NB4 (cell line): ENCODE measurements around the gene LGALS8.

Source experiments
- CTCF ChIP-seq: IDR thresholded peaks from one replicate; pipeline ENCODE4 v1.5.1; 2012; ENCODE audit warnings: low read depth, low read length
- MYC ChIP-seq: IDR thresholded peaks from 2 replicates; pipeline ENCODE4 v1.6.1; 2011; ENCODE audit warnings: low read depth, low read length
- POLR2A ChIP-seq: IDR thresholded peaks from 2 replicates; pipeline ENCODE4 v1.6.1; 2011; ENCODE audit warnings: mild to moderate bottlenecking; ENCODE audit not compliant: insufficient read length; ENCODE audit errors: extremely low read depth
- TF ChIP-seq, protein P1 (sequence below): IDR thresholded peaks from 2 replicates; pipeline ENCODE4 v1.6.1; 2011; ENCODE audit warnings: low read depth, low read length

DNA sequence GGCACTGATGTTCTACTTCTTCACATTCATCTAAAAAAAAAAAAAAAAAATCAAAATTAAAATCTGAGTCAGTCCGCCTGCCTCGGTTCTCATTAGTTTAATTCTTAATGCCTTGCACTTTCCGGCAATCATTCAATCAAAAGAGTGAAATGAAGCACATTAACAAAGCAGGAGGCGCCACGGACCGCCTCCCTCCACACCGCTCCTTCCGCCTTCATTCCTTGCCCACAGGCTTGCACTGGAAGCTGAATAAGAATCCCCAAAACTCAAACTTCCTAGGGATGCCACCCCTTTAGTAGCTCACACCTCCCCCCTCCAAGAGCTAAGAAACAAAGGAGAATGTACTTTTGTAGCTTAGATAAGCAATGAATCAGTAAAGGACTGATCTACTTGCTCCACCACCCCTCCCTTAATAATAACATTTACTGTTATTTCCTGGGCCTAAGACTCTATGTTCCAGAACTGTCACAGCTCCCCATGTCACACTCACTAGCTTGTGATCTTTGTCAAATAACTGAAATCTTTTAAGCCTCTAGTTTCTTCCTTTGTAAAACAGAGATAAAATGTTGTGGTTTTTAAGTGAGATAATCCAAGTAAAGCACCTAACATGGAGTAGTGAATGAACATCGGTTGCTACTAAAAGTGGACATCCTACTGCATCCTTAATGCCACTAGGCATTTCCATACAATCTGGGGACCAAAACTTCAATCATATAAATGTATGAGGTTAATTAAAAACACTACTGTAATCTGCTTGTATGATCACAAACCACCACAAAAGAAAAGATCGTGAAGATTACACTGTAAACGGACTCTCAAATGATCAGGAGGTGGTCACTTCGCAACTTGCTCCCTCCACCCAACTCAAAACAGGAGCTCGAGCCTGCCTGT lies 27.4 kb downstream of the LGALS8 start:
- TF ChIP-seq CTCF (no peak), MYC (no peak), POLR2A (no peak)
- TF ChIP-seq, protein P1, sequence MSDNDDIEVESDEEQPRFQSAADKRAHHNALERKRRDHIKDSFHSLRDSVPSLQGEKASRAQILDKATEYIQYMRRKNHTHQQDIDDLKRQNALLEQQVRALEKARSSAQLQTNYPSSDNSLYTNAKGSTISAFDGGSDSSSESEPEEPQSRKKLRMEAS: no peak
